ENCODE data around the gene AADACL2.
"Not testable (repeated sequence)": the region's sequence is repeated elsewhere in the genome, so short reads cannot be mapped to it uniquely, and the experiment has no call there.

The AADACL2 gene

GRCh38 chr3:151774910-151775309, 41.2 kb downstream of the AADACL2 start:
- peaks cover 3 to 26% (median 19%) of the 10 kb centered on the region in 5 donors for H3K4me1 ChIP-seq (ENCODE audit: control insufficient read depth in 5 of 5, insufficient read depth in 5 of 5, low read length in 5 of 5)
- no peaks in the 10 kb centered on the region for H3K9me3 ChIP-seq (ENCODE audit: control insufficient read depth in 5 of 5, low read length in 5 of 5)
- no peaks in the 10 kb centered on the region for H3K36me3 ChIP-seq (ENCODE audit: control insufficient read depth in 5 of 5, insufficient read depth in 5 of 5, low read length in 5 of 5)
- no peak overlapping the region for H3K4me3 ChIP-seq (ENCODE audit: low read depth in 1 of 5, low read length in 5 of 5)
- H3K27ac ChIP-seq (ENCODE audit: low read depth, low read length) = no peak overlapping the region
- H3K27me3 ChIP-seq (ENCODE audit: control insufficient read depth in 5 of 5, insufficient read depth in 4 of 5, low read length in 5 of 5) = no peaks in the 10 kb centered on the region
- H3K9ac ChIP-seq (ENCODE audit: low read length in 5 of 5) = no peak overlapping the region

- Histone ChIP-seq H3K27me3 (ENCODE audit: control insufficient read depth in 5 of 5, insufficient read depth in 4 of 5, low read length in 5 of 5) (no peaks in the 10 kb centered on the region), H3K4me3 (ENCODE audit: low read depth in 1 of 5, low read length in 5 of 5) (no peak overlapping the region), H3K4me1 (ENCODE audit: control insufficient read depth in 5 of 5, insufficient read depth in 5 of 5, low read length in 5 of 5) (peaks cover 3 to 19% (median 14%) of the 10 kb centered on the region in 5 donors), H3K27ac (ENCODE audit: low read depth, low read length) (no peak overlapping the region), H3K36me3 (ENCODE audit: control insufficient read depth in 5 of 5, insufficient read depth in 5 of 5, low read length in 5 of 5) (no peaks in the 10 kb centered on the region), H3K9ac (ENCODE audit: low read length in 5 of 5) (no peak overlapping the region), H3K9me3 (ENCODE audit: control insufficient read depth in 5 of 5, low read length in 5 of 5) (no peaks in the 10 kb centered on the region)
These were observed 41.9 kb downstream of the AADACL2 start for GRCh38 chr3:151775314-151776258.

- H3K4me3 ChIP-seq (ENCODE audit: low read depth in 1 of 5, low read length in 5 of 5) = no peak overlapping the region
- no peaks in the 10 kb centered on the region for H3K27me3 ChIP-seq (ENCODE audit: control insufficient read depth in 5 of 5, insufficient read depth in 4 of 5, low read length in 5 of 5)
- H3K27ac ChIP-seq (ENCODE audit: low read depth, low read length) = no peak overlapping the region
- peaks cover 0 to 12% (median 7%) of the 10 kb centered on the region in 5 donors for H3K4me1 ChIP-seq (ENCODE audit: control insufficient read depth in 5 of 5, insufficient read depth in 5 of 5, low read length in 5 of 5)
- no peak overlapping the region for H3K9ac ChIP-seq (ENCODE audit: low read length in 5 of 5)
- H3K9me3 ChIP-seq (ENCODE audit: control insufficient read depth in 5 of 5, low read length in 5 of 5) = no peaks in the 10 kb centered on the region
- no peaks in the 10 kb centered on the region for H3K36me3 ChIP-seq (ENCODE audit: control insufficient read depth in 5 of 5, insufficient read depth in 5 of 5, low read length in 5 of 5)
These were observed 42.6 kb downstream of the AADACL2 start for GRCh38 chr3:151776259-151776740.

- peaks cover 0 to 7% (median 0%) of the 10 kb centered on the region in 5 donors for H3K4me1 ChIP-seq (ENCODE audit: control insufficient read depth in 5 of 5, insufficient read depth in 5 of 5, low read length in 5 of 5)
- no peak overlapping the region for H3K4me3 ChIP-seq (ENCODE audit: low read depth in 1 of 5, low read length in 5 of 5)
- no peaks in the 10 kb centered on the region for H3K27me3 ChIP-seq (ENCODE audit: control insufficient read depth in 5 of 5, insufficient read depth in 4 of 5, low read length in 5 of 5)
- H3K36me3 ChIP-seq (ENCODE audit: control insufficient read depth in 5 of 5, insufficient read depth in 5 of 5, low read length in 5 of 5) = no peaks in the 10 kb centered on the region
- no peak overlapping the region for H3K9ac ChIP-seq (ENCODE audit: low read length in 5 of 5)
- no peaks in the 10 kb centered on the region for H3K9me3 ChIP-seq (ENCODE audit: control insufficient read depth in 5 of 5, low read length in 5 of 5)
- no peak overlapping the region for H3K27ac ChIP-seq (ENCODE audit: low read depth, low read length)
These were observed 44.2 kb downstream of the AADACL2 start for GRCh38 chr3:151777880-151778279.

GRCh38 chr3:151787626-151788025, 53.9 kb downstream of the AADACL2 start:
- Histone ChIP-seq H3K27ac (ENCODE audit: low read depth, low read length) (no peak overlapping the region), H3K9ac (ENCODE audit: low read length in 5 of 5) (no peak overlapping the region), H3K9me3 (ENCODE audit: control insufficient read depth in 5 of 5, low read length in 5 of 5) (no peaks in the 10 kb centered on the region), H3K4me1 (ENCODE audit: control insufficient read depth in 5 of 5, insufficient read depth in 5 of 5, low read length in 5 of 5) (no peaks in the 10 kb centered on the region), H3K4me3 (ENCODE audit: low read depth in 1 of 5, low read length in 5 of 5) (no peak overlapping the region), H3K27me3 (ENCODE audit: control insufficient read depth in 5 of 5, insufficient read depth in 4 of 5, low read length in 5 of 5) (no peaks in the 10 kb centered on the region), H3K36me3 (ENCODE audit: control insufficient read depth in 5 of 5, insufficient read depth in 5 of 5, low read length in 5 of 5) (no peaks in the 10 kb centered on the region)

- Histone ChIP-seq H3K4me3 (ENCODE audit: low read depth in 1 of 5, low read length in 5 of 5) (no peak overlapping the region), H3K9ac (ENCODE audit: low read length in 5 of 5) (no peak overlapping the region), H3K9me3 (ENCODE audit: control insufficient read depth in 5 of 5, low read length in 5 of 5) (no peaks in the 10 kb centered on the region), H3K4me1 (ENCODE audit: control insufficient read depth in 5 of 5, insufficient read depth in 5 of 5, low read length in 5 of 5) (no peaks in the 10 kb centered on the region), H3K27ac (ENCODE audit: low read depth, low read length) (no peak overlapping the region), H3K36me3 (ENCODE audit: control insufficient read depth in 5 of 5, insufficient read depth in 5 of 5, low read length in 5 of 5) (no peaks in the 10 kb centered on the region), H3K27me3 (ENCODE audit: control insufficient read depth in 5 of 5, insufficient read depth in 4 of 5, low read length in 5 of 5) (no peaks in the 10 kb centered on the region)
These were observed 54.7 kb downstream of the AADACL2 start for GRCh38 chr3:151788401-151788800.

GRCh38 chr3:151789853-151790463, 56.2 kb downstream of the AADACL2 start:
- H3K27me3 ChIP-seq (ENCODE audit: control insufficient read depth in 5 of 5, insufficient read depth in 4 of 5, low read length in 5 of 5) = no peaks in the 10 kb centered on the region
- H3K9ac ChIP-seq (ENCODE audit: low read length in 5 of 5) = no peak overlapping the region
- H3K4me3 ChIP-seq (ENCODE audit: low read depth in 1 of 5, low read length in 5 of 5) = no peak overlapping the region
- H3K27ac ChIP-seq (ENCODE audit: low read depth, low read length) = no peak overlapping the region
- no peaks in the 10 kb centered on the region for H3K4me1 ChIP-seq (ENCODE audit: control insufficient read depth in 5 of 5, insufficient read depth in 5 of 5, low read length in 5 of 5)
- H3K9me3 ChIP-seq (ENCODE audit: control insufficient read depth in 5 of 5, low read length in 5 of 5) = no peaks in the 10 kb centered on the region
- H3K36me3 ChIP-seq (ENCODE audit: control insufficient read depth in 5 of 5, insufficient read depth in 5 of 5, low read length in 5 of 5) = no peaks in the 10 kb centered on the region

- H3K27ac ChIP-seq (ENCODE audit: low read depth, low read length) = not testable (repeated sequence)
These were observed 57.0 kb downstream of the AADACL2 start for GRCh38 chr3:151790763-151791162.

GRCh38 chr3:151792411-151792810, 58.7 kb downstream of the AADACL2 start:
- H3K36me3 ChIP-seq (ENCODE audit: control insufficient read depth in 5 of 5, insufficient read depth in 5 of 5, low read length in 5 of 5) = no peaks in the 10 kb centered on the region
- no peak overlapping the region for H3K4me3 ChIP-seq (ENCODE audit: low read depth in 1 of 5, low read length in 5 of 5)
- no peak overlapping the region for H3K27ac ChIP-seq (ENCODE audit: low read depth, low read length)
- H3K9ac ChIP-seq (ENCODE audit: low read length in 5 of 5) = no peak overlapping the region
- no peaks in the 10 kb centered on the region for H3K9me3 ChIP-seq (ENCODE audit: control insufficient read depth in 5 of 5, low read length in 5 of 5)
- no peaks in the 10 kb centered on the region for H3K4me1 ChIP-seq (ENCODE audit: control insufficient read depth in 5 of 5, insufficient read depth in 5 of 5, low read length in 5 of 5)
- H3K27me3 ChIP-seq (ENCODE audit: control insufficient read depth in 5 of 5, insufficient read depth in 4 of 5, low read length in 5 of 5) = no peaks in the 10 kb centered on the region

More at GRCh38 chr3:151790763-151791162, 57.0 kb downstream of the AADACL2 start:
- H3K36me3 ChIP-seq (ENCODE audit: control insufficient read depth in 5 of 5, insufficient read depth in 5 of 5, low read length in 5 of 5); H3K27me3 ChIP-seq (ENCODE audit: control insufficient read depth in 5 of 5, insufficient read depth in 4 of 5, low read length in 5 of 5); H3K9ac ChIP-seq (ENCODE audit: low read length in 5 of 5); H3K4me1 ChIP-seq (ENCODE audit: control insufficient read depth in 5 of 5, insufficient read depth in 5 of 5, low read length in 5 of 5); H3K9me3 ChIP-seq (ENCODE audit: control insufficient read depth in 5 of 5, low read length in 5 of 5); H3K4me3 ChIP-seq (ENCODE audit: low read depth in 1 of 5, low read length in 5 of 5): not testable (repeated sequence)

GRCh38 chr3:151793636-151794035, 59.9 kb downstream of the AADACL2 start:
- no peaks in the 10 kb centered on the region for H3K36me3 ChIP-seq (ENCODE audit: control insufficient read depth in 5 of 5, insufficient read depth in 5 of 5, low read length in 5 of 5)
- H3K27ac ChIP-seq (ENCODE audit: low read depth, low read length) = no peak overlapping the region
- no peaks in the 10 kb centered on the region for H3K4me1 ChIP-seq (ENCODE audit: control insufficient read depth in 5 of 5, insufficient read depth in 5 of 5, low read length in 5 of 5)
- no peak overlapping the region for H3K4me3 ChIP-seq (ENCODE audit: low read depth in 1 of 5, low read length in 5 of 5)
- H3K9ac ChIP-seq (ENCODE audit: low read length in 5 of 5) = no peak overlapping the region
- no peaks in the 10 kb centered on the region for H3K27me3 ChIP-seq (ENCODE audit: control insufficient read depth in 5 of 5, insufficient read depth in 4 of 5, low read length in 5 of 5)
- H3K9me3 ChIP-seq (ENCODE audit: control insufficient read depth in 5 of 5, low read length in 5 of 5) = no peaks in the 10 kb centered on the region

All from subcutaneous abdominal adipose tissue (tissue), 5 donors.